Colon (tissue), 2 donors: ENCODE data around the gene FOXN4.

Source experiments
- FAIRE-seq: peaks from 2 replicates; lab custom pipeline; 2012; peaks lifted over from hg19 to GRCh38; lab: Jason Lieb, UNC
- donor health status: control.
- donor health status: control.

FOXN4 gene

GRCh38 chr12:109279525-109279924 lies 29.6 kb downstream of the FOXN4 start:
- FAIRE-seq, result no peak

- FAIRE-seq, result no peak
Observed at GRCh38 chr12:109278912-109279311, 30.2 kb downstream of the FOXN4 start.

- FAIRE-seq, result no peak
Observed at GRCh38 chr12:109277899-109278762, 31.0 kb downstream of the FOXN4 start.

- FAIRE-seq, result no peak
Observed at GRCh38 chr12:109277255-109277898, 31.7 kb downstream of the FOXN4 start.

GRCh38 chr12:109276160-109276559 lies 32.9 kb downstream of the FOXN4 start:
- no peak for FAIRE-seq

GRCh38 chr12:109275173-109275572 lies 33.9 kb downstream of the FOXN4 start:
- no peak for FAIRE-seq

- FAIRE-seq, result no peak
Observed at GRCh38 chr12:109274381-109274780, 34.7 kb downstream of the FOXN4 start.

- no peak for FAIRE-seq
Observed at GRCh38 chr12:109273354-109273753, 35.7 kb downstream of the FOXN4 start.

- FAIRE-seq, result no peak
Observed at GRCh38 chr12:109271418-109271817, 37.7 kb downstream of the FOXN4 start.

GRCh38 chr12:109270494-109270893 lies 38.6 kb downstream of the FOXN4 start:
- FAIRE-seq, result no peak

- FAIRE-seq, result no peak
Observed at GRCh38 chr12:109269428-109269827, 39.7 kb downstream of the FOXN4 start.

GRCh38 chr12:109268896-109269295 lies 40.2 kb downstream of the FOXN4 start:
- no peak for FAIRE-seq

- FAIRE-seq, result no peak
Observed at GRCh38 chr12:109267361-109267760, 41.7 kb downstream of the FOXN4 start.

- no peak for FAIRE-seq
Observed at GRCh38 chr12:109266106-109266879, 42.8 kb downstream of the FOXN4 start.

- no peak for FAIRE-seq
Observed at GRCh38 chr12:109264943-109265650, 44.0 kb downstream of the FOXN4 start.

- FAIRE-seq, result no peak
Observed at GRCh38 chr12:109264095-109264942, 44.8 kb downstream of the FOXN4 start.

GRCh38 chr12:109263439-109263838 lies 45.6 kb downstream of the FOXN4 start:
- FAIRE-seq, result no peak

- FAIRE-seq, result no peak
Observed at GRCh38 chr12:109261939-109262338, 47.1 kb downstream of the FOXN4 start.

GRCh38 chr12:109261087-109261486 lies 48.0 kb downstream of the FOXN4 start:
- FAIRE-seq, result no peak

GRCh38 chr12:109259545-109259895 lies 49.6 kb downstream of the FOXN4 start:
- FAIRE-seq, result no peak
